IMR-90 (cell line): ENCODE results near the gene SH3RF2.

Experiments used
- CTCF ChIP-seq: conservative IDR thresholded peaks from 2 replicates; pipeline ENCODE4 v1.5.1; 2012; ENCODE audit warnings: mild to moderate bottlenecking, low read depth, low read length, improper control_type of control experiment
- ELK1 ChIP-seq: fragments of 150-350 bp; IDR thresholded peaks from 2 replicates; pipeline ENCODE4 v1.6.1; 2016; ENCODE audit warnings: low read depth, mild to moderate bottlenecking, low read length, moderate library complexity, borderline replicate concordance
- MAZ ChIP-seq: IDR thresholded peaks from 2 replicates; pipeline ENCODE4 v1.6.1; 2012; ENCODE audit warnings: low read depth, mild to moderate bottlenecking, low read length, improper control_type of control experiment, moderate library complexity, borderline replicate concordance
- MXI1 ChIP-seq: IDR thresholded peaks from 2 replicates; pipeline ENCODE4 v1.6.1; 2012; ENCODE audit warnings: low read depth, mild to moderate bottlenecking, low read length, moderate library complexity, borderline replicate concordance
- POLR2A ChIP-seq: IDR thresholded peaks from 2 replicates; pipeline ENCODE4 v1.6.1; 2012; ENCODE audit warnings: mild to moderate bottlenecking, low read depth, low read length

- TF ChIP-seq POLR2A, result no peak
- no peak for TF ChIP-seq CTCF
- no peak for TF ChIP-seq MXI1
- TF ChIP-seq MAZ, result no peak
- no peak for TF ChIP-seq ELK1
Observed at GRCh38 chr5:146039420-146039819, 103.0 kb downstream of the SH3RF2 start.
